Amygdala (tissue), 56 donors: ENCODE measurements around the gene IL18BP.

ENCODE experiments used
- DNase-seq, 56 donors: peaks; one replicate each; lab custom pipeline; 2025; lab: John Stamatoyannopoulos, UW

IL18BP gene

DNA sequence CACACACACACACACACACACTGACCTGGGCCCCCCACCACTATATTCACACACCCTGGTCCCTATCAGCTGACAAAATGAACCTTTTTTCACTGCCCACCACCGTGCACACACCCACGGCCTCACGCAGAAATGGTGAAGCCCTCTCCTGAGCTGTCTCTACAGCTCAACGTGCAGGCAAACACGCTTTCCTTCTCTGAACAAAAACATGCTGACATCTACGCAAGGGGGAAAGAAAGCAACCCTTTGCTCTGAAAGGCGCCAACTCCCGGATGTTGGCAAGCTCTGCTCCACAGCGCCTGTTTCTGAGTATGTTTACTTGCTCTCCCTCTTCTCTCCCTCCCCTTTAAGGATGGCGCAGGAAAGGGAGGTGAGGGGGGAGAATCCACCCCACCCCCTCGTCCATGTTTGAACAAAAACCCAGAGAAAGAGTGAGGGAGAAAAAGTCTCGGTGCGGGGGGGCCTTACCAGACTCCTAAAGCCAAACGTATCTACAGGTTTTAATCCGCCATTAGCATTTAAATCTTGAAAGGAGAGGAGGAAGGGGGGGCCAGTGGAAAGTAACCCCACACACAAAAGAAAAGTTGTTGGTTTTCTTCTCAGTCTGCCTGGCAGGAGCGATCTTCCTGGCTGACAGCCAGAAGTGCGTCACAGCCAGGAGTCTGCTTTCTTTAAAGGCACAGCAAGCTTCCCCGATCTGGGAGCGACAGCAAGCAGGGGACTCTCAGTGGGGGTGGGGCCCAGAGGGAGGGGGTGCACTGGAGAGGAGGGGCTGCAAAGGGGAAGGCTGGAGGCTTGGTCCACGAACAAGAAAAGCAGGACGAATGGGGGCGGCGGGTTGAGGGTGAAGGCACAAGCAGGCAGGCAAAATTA is 42.0 kb downstream of the IL18BP start:
- DNase-seq = peak; percentile 72 to 97 (median 90)

GRCh38 chr11:72041364-72042063 is 42.8 kb downstream of the IL18BP start:
- peak in 54 of 56 donors; percentile 37 to 89 (median 77) for DNase-seq

DNA sequence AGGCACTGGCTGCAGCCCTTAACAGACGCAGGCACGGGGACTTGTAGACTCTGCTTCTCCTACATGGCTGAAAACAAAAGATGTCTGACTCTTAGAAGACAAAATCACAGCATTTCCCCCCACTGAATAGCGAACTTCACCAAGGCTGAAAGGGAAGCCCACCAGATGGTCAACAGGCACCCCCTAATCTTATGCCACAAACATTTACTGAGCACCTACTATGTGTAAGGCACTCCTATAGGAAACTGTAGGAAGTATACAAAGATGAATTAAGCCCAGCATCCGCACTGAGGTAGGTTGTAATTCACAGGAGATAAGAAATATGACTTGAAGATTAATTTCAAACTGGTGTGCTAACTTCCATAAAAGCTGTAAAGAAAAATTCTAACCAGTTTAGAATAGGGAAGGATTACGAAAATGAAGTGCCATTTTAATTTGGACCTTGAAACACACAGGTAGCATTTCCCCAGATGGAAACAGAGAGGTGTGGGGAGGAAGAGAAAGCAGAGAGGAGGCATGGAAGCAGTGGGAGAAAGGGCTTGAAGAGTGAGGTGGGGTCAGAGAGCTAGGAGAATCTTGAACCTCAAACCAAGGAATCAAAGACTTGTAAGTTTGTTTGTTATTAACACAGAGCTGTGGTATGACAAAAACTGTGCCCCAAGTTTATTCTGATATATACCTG is 43.5 kb downstream of the IL18BP start:
- DNase-seq = no peak

DNA sequence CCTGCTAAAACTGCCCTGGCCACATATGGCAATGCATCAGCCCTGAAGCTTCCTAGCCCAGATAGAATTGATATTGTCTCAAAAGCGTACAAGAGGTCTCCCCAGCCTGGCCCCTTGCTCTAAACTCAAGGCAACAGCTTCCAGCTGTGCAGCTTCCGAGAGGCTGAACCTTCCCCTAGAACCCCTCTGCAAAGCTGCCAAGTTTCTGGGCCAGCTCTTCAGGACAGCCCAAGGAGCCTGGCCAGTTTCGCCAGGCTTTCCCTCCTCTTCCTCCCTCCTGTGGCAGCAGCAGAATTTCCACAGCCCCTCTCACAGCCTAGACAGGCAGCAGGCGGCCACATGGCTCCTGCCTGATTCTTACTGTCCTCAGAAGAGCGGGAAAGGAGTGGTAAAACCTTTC is 47.1 kb downstream of the IL18BP start:
- DNase-seq = peak in 5 of 56 donors; percentile 9 to 49 (median 13)

DNA sequence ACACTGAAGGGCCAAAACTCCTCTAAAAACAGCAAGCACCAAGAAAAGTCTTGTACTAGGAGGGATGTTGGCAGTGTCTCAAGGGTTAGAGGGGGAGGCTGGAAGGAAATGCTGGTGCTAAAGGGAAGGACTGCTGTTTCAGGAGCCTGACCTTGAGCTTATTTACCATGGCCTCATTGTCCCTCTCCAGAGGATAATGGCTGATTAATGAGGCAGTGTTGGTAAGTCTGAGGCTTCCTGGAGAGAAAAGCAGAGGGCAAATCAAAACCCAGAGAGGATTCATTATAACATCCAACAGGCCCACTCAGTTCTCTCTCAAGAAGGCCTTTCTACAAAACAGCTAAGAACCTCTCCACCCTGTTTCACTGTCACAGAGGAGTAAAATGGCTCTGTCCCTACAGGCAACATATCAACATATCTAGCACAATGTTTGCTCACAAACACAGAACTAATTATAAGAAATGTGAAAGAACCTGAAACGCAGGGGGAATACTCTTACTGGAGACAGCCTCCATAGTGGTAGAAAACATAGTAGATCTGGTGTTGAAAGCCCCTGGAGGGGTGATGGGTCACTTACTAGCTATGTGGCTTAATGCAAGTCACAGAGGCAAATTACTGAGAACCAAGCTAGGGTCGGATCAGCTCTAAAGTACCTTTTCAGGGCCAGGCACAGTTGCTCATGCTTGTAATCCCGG is 50.2 kb downstream of the IL18BP start:
- peak in 1 of 56 donors; percentile 32 for DNase-seq
